Cerebellar cortex (tissue), 1 donor: ENCODE results near the gene CNTNAP2.
"Not testable (repeated sequence)": the region's sequence is repeated elsewhere in the genome, so short reads cannot be mapped to it uniquely, and the experiment has no call there.

Experiments used
- DNase-seq: peaks from one replicate; pipeline ENCODE4 v3.0.0-alpha.2; 2015; ENCODE audit warnings: low spot score

CNTNAP2 gene

DNA sequence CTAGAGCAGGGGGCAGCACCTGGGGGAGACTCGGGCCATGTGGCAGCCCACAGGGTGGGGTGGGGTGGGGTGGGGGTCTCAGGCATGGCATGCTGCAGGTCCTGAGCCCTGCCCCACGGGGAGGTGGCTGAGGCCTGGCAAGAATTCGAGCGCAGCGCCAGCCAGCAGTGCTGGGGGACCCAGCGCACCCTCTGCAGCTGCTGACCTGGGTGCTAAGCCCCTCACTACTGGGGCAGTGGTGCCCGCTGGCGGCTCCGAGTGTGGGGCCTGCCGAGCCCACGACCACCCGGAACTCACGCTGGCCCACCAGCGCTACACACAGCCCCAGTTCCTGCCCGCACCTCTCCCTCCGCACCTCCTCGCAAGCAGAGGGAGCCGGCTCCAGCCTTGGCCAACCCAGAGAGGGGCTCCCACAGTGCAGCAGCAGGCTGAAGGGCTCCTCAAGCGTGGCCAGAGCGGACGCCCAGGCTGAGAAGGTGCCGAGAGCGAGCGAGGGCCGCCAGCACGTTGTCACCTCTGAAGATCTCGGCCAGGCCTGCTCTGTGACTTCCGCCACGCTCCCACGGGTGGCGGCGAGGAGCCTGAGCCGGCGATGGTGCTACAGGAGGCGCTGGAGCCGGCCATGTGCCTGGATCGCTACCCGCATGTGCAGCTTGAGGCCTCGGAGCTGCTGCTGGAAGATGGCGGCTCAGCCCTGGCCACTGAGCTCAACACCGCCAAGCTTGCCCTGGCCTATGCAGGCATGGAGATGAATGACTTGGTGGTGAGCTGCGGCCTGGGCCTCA is 2328.9 kb downstream of the CNTNAP2 start:
- no peak for DNase-seq

DNA sequence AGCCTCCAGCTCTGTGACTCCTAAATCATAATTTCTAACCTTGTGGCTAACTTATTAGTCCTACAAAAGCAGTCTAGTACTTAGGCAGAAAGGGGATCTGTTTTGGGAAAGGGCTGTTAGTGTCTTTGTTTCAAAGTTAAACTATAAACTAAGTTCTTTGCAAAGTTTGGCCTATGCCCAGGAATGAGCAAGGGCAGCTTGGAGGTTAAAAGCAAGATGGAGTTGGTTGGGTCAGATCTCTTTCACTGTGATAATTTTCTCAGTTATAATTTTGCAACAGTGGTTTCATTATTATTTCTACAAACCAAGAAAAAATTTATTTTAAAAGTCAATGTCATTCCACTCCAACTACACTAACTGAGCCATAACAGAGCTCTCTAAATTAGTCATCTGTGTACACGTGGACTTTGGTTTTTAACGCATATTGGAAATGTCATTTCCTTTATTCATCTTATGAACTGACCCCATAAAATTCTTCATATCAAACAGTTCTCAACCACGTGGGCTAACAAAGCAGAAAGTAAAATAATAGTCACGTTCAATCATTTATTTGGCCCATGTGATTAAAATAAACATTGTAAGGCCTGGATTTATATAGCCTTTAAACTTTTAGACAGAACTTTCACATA is 2330.7 kb downstream of the CNTNAP2 start:
- DNase-seq: no peak

DNA sequence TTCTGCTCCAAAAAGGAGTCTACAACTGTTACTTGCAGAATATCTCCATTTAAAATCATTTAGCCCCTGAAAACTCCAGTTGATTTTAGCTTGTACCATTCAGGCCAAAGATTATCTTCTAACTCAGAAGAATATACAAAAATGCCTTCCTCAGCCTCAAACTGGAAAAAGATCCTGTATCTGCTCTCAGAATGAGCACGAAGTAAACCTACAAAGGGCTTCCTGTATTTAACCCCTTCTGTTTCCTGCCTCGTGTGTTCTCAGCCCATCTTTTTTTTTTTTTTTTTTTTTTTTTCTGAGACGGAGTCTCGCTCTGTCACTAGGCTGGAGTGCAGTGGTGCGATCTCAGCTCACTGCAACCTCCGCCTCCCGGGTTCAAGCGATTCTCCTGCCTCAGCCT is 2334.9 kb downstream of the CNTNAP2 start:
- not testable (repeated sequence) for DNase-seq

DNA sequence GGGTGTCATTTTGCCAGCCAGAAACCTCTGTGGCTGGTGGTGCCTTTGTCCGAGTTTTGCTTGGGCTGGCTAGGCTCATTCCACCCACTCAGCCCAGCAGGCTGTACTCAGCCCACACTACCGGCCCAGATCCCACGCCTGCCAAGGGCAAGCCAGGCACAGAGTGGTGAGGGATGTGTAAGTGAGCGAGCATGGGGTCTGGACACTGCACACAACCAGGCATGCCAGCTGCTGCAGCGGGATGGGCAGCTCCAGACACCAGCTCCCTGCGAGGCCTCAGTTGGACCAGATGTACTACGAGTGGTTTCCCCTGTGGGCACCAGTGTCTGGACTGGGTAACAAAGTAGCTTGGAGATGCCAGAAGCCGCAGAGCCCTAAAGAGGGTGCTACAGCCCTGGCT is 2339.8 kb downstream of the CNTNAP2 start:
- no peak for DNase-seq

- DNase-seq: no peak
Observed at GRCh38 chr7:148457310-148457921, 2340.8 kb downstream of the CNTNAP2 start.

GRCh38 chr7:148458263-148458662 is 2341.7 kb downstream of the CNTNAP2 start:
- DNase-seq: no peak

- no peak for DNase-seq
Observed at GRCh38 chr7:148461392-148462179, 2345.0 kb downstream of the CNTNAP2 start.

DNA sequence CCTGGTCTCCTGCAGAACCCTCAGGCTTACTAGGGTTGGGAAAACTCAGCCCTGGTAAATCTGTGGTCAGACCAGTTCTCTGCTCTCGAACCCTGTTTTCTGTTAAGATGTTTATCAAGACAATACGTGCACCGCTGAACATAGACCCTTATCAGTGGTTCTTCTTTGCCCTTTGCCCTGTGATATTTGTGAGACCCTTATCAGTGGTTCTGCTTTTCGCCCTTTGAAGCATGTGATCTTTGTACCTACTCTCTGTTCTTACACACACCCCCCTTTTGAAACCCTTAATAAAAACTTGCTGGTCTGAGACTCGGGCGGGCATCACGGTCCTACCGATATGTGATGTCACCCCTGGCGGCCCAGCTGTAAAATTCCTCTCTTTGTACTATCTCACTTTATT is 2346.2 kb downstream of the CNTNAP2 start:
- not testable (repeated sequence) for DNase-seq

DNA sequence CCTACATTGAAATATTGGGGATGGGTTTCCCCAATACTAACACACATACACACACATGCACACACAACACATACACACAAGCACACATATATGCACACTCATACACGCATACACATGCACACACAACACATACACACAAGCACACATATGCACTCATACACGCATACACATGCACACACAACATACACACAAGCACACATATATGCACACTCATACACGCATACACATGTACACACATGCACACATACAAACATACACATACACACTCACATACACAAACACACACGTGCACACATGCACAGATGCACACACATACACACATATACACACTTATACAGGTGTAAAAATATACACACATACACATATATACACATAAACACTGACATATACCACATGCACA is 2346.6 kb downstream of the CNTNAP2 start:
- DNase-seq: no peak

DNA sequence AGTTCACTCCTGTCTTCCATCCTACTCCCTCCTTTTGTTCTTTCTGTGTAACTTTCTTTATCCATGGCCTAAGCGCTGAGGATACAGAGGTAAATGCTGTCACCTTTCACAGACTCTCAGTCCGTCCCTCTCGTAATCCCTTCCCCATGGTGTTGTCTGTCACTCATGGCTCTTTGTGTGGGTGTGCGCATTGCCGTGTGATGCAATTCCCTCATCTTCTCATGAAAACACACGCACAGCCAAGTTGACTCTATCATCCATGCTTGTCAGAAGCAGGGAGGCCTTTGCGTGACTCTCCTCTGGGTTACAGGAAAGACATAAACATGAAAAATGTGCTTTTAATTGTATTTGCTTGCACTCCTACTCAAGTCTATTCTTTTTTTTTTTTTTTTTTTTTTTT is 2348.3 kb downstream of the CNTNAP2 start:
- DNase-seq: no peak

DNA sequence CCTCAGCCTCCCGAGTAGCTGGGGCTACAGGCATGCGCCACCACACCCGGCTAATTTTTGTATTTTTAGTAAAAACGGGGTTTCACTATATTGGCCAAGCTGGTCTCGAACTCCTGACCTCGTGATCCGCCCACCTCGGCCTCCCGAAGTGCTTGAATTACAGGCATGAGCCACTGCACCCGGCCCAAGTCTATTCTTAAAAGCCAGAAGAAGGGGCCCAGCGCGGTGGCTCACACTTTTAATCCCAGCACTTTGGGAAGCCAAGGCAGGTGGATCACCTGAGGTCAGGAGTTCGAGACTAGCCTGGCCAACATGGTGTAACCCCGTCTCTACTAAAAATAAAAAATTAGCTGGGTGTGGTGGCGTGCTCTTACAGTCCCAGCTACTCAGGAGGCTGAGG is 2348.8 kb downstream of the CNTNAP2 start:
- not testable (repeated sequence) for DNase-seq

GRCh38 chr7:148466120-148466519 is 2349.5 kb downstream of the CNTNAP2 start:
- no peak for DNase-seq

- DNase-seq: no peak
Observed at GRCh38 chr7:148468700-148469098, 2352.1 kb downstream of the CNTNAP2 start.
